Measurements from ENCODE around the gene SLC7A4.

- TF ChIP-seq ZNF274 (IDR thresholded peaks at IDR 0.05; ENCODE audit: low read depth, low read length): no peak
- no peak for TF ChIP-seq YY1 (IDR thresholded peaks at IDR 0.05; ENCODE audit: insufficient read depth, insufficient read length)
- TF ChIP-seq SUZ12 (IDR thresholded peaks at IDR 0.05; ENCODE audit: extremely low read depth, insufficient read depth, insufficient read length): no peak
Observed at GRCh38 chr22:21000987-21001600, 31.3 kb downstream of the SLC7A4 start.
